Upper lobe of right lung (tissue), 1 donor: ENCODE measurements around the gene EIF3K. TPM values are rescaled to one million over a fixed set of nuclear protein-coding genes. Genes with fewer than 3 reads are reported as not detected.

Source experiments
- ATAC-seq: fragments of 200-7000 bp; cut with Tn5 transposase; one replicate; pipeline ENCODE4 v1.9.1; 2020; ENCODE audit warnings: mild to moderate bottlenecking, moderate library complexity
- DNase-seq: peaks from one replicate; pipeline ENCODE4 v3.0.0-alpha.2; 2020
- H3K27ac ChIP-seq: fragments of 200-600 bp; one replicate; pipeline ENCODE4 v1.8.0; 2022
- H3K27me3 ChIP-seq: fragments of 200-600 bp; one replicate; pipeline ENCODE4 v1.8.0; 2022; ENCODE audit warnings: mild to moderate bottlenecking
- H3K36me3 ChIP-seq: fragments of 200-600 bp; one replicate; pipeline ENCODE4 v1.8.0; 2022
- H3K4me1 ChIP-seq: fragments of 200-600 bp; one replicate; pipeline ENCODE4 v1.8.0; 2022
- H3K4me3 ChIP-seq: fragments of 200-600 bp; one replicate; pipeline ENCODE4 v1.8.0; 2022; ENCODE audit warnings: mild to moderate bottlenecking
- H3K9me3 ChIP-seq: fragments of 200-600 bp; one replicate; pipeline ENCODE4 v1.8.0; 2022
- intact Hi-C: fragments of 100-400 bp; cut with DNase I; formaldehyde crosslinking; loops from one replicate; pipeline ENCODE4 v1.11.0; 2022
- total RNA-seq: library from RNA; stranded (reverse); fragmentation: NEBNext Ultra II Directional; extraction: Animal tissue kit (Norgen Biotek cat#: 25700); gene quantifications from one replicate; pipeline ENCODE4 v1.2.1, GENCODE V29; 2021
- TF ChIP-seq, protein P1 (sequence below): fragments of 200-600 bp; IDR thresholded peaks from one replicate; pipeline ENCODE4 v1.8.0; 2022; ENCODE audit warnings: antibody characterized with exemption
- donor health status: DM: no; HTN: yes; CAD: no; lungs with severe emphysema.

The EIF3K gene
- total RNA-seq, 1 donor from 2014 or later = 215 TPM

DNA sequence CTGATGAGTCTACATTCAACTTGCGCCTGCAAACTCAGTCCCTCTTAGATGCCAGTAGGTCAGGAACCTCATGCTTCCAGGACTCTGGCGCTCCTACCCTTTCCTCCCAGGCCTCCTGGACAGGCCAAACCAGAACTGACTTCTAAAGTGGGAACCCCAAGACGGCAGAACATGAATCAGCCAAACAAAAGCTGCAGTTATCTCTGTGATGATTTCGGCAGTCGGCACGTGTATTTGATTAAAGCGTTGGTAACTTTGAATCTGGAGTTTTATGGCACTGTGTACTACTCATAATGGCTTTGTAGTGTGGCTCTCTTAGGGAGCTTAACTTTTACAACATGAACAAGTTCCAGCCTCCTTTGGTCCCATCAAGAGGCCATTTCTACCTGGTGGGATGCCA lies 42.1 kb downstream of the EIF3K start:
- intact Hi-C loops = no loop called here
- H3K4me3 ChIP-seq = no peak overlapping the region
- DNase-seq = no peak
- peak overlapping the region; percentile 90 for H3K27ac ChIP-seq
- H3K27me3 ChIP-seq = no peaks in the 10 kb centered on the region
- ATAC-seq = no peak
- TF ChIP-seq, protein P1, sequence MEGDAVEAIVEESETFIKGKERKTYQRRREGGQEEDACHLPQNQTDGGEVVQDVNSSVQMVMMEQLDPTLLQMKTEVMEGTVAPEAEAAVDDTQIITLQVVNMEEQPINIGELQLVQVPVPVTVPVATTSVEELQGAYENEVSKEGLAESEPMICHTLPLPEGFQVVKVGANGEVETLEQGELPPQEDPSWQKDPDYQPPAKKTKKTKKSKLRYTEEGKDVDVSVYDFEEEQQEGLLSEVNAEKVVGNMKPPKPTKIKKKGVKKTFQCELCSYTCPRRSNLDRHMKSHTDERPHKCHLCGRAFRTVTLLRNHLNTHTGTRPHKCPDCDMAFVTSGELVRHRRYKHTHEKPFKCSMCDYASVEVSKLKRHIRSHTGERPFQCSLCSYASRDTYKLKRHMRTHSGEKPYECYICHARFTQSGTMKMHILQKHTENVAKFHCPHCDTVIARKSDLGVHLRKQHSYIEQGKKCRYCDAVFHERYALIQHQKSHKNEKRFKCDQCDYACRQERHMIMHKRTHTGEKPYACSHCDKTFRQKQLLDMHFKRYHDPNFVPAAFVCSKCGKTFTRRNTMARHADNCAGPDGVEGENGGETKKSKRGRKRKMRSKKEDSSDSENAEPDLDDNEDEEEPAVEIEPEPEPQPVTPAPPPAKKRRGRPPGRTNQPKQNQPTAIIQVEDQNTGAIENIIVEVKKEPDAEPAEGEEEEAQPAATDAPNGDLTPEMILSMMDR = no peak
- peaks cover 14% of the 10 kb centered on the region for H3K36me3 ChIP-seq
- peaks cover 100% of the 10 kb centered on the region for H3K4me1 ChIP-seq
- no peaks in the 10 kb centered on the region for H3K9me3 ChIP-seq

DNA sequence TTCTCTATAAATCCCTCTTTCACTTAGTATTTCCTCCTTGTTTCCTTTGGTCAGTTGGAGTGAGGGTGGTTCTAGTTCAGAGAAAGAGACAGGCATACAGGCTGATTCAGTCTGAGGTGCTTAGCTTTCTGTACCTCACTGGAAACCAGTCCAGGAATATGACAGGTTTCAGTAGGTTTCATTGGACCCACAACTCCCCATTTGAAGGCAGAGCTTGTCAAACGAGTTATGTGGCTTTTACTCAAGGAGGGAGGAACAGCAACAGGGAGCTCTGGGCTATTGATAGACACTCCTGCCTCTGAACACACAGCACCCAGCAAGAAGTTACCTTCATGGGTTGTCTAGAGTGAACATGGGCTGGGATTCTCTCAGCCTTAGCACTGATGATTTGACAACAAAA lies 43.0 kb downstream of the EIF3K start:
- peak; percentile 55 for ATAC-seq
- intact Hi-C loops = no loop called here
- TF ChIP-seq, protein P1 = no peak
- peak overlapping the region; percentile 90 for H3K27ac ChIP-seq
- no peaks in the 10 kb centered on the region for H3K27me3 ChIP-seq
- peaks cover 10% of the 10 kb centered on the region for H3K36me3 ChIP-seq
- no peaks in the 10 kb centered on the region for H3K9me3 ChIP-seq
- peaks cover 100% of the 10 kb centered on the region for H3K4me1 ChIP-seq
- no peak for DNase-seq
- H3K4me3 ChIP-seq = peak overlapping the region; percentile 10

DNA sequence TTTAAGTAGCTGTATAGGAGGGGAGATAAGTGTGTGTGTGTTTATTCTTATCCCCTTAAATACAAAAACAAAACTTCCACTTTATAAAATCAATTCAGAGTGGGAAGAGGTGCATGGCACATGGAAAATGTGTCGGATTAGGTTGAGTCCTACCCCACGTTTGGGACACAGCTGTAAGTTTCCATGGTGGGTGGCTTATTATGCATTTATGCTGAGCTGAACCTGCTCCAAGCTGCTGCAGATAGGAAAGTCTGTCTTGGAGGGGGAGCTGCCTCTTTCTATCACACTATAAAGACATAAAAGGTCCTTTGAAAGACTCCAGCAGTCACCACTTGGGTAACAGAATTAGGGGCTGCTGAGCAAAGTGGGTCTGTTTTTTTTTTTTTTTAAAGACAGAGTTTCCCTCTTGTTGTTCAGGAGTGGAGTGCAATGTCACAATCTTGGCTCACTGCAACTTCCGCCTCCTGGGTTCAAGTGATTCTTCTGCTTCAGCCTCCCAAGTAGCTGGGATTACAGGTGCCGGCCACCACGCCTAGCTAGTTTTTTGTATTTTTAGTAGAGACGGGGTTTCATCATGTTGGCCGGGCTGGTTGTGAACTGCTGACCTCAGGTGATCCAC lies 43.7 kb downstream of the EIF3K start:
- Histone ChIP-seq H3K27ac (peak overlapping the region; percentile 90), H3K4me3 (peak overlapping the region; percentile 10), H3K9me3 (no peaks in the 10 kb centered on the region), H3K36me3 (peaks cover 10% of the 10 kb centered on the region), H3K4me1 (peaks cover 100% of the 10 kb centered on the region), H3K27me3 (no peaks in the 10 kb centered on the region)
- DNase-seq (no peak), ATAC-seq (no peak)
- intact Hi-C loops = no loop called here
- TF ChIP-seq, protein P1 = no peak

DNA sequence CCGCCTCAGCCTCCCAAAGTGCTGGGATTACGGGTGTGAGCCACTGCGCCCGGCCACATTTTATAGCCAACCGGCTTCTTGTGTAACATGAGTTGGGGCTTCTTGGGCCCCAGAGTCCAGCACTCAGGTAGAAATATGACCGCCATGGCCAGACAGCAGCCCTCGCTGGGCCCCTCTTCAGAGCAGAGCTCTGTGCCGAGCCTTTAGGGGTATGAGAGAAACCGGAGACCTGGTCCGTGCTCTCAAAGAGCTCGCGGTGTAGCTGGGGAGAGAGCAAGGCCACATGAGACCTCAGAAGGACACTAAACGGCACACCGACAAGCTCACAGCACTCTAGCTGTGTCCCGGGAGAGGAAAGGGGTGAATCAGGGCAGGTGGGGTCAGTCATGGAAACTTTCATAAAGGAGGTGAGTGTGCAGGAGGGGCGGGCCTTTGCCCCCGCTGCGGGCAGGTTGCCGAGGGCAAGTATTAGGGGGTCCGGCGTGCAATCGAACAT lies 44.2 kb downstream of the EIF3K start:
- H3K4me3 ChIP-seq = no peak overlapping the region
- TF ChIP-seq, protein P1 = no peak
- no peak for DNase-seq
- H3K27me3 ChIP-seq = no peaks in the 10 kb centered on the region
- H3K4me1 ChIP-seq = peaks cover 100% of the 10 kb centered on the region
- H3K36me3 ChIP-seq = peaks cover 10% of the 10 kb centered on the region
- intact Hi-C loops = no loop called here
- H3K9me3 ChIP-seq = no peaks in the 10 kb centered on the region
- no peak for ATAC-seq
- peak overlapping the region; percentile 90 for H3K27ac ChIP-seq

DNA sequence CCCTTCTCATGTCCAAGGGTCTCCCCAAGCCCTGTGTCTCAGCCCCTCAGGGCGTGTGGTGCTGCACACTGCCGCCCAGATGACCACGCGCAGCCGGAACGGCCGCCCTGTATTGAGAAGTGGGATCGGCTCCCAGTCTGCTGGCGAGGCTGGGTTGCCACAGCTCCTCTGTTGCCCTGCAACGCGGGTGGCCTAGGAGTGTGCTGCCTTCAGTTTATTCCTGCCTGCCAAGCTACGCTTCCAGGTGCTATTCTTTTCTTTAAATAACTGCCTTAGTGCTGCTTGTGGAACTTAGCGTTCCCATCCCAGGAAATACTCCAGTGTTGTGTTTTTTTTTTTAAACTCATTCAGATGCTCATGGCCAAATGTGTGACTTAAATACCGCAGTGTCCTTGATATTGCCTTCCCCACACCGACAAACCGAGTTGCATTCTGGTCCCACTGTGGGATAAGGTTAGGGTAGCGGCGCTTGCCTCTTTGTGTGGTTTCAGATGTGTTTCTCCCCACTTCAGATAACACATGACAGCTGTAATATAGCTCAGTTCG lies 45.0 kb downstream of the EIF3K start:
- ATAC-seq (peak; percentile 15), DNase-seq (no peak)
- TF ChIP-seq, protein P1 = no peak

More for the DNA sequence above, 45.0 kb downstream of the EIF3K start:
- no peak overlapping the region for H3K4me3 ChIP-seq
- intact Hi-C loops = no loop called here
- H3K9me3 ChIP-seq = no peaks in the 10 kb centered on the region
- peak overlapping the region; percentile 90 for H3K27ac ChIP-seq
- peaks cover 10% of the 10 kb centered on the region for H3K36me3 ChIP-seq
- H3K27me3 ChIP-seq = no peaks in the 10 kb centered on the region
- peaks cover 100% of the 10 kb centered on the region for H3K4me1 ChIP-seq
